PFSK-1 (cell line): ENCODE results near the gene RASIP1.

ENCODE experiments used
- FOXP2 ChIP-seq: optimal IDR thresholded peaks from 2 replicates; pipeline ENCODE3; 2011; ENCODE audit warnings: borderline replicate concordance, control low read depth, inconsistent platforms; ENCODE audit not compliant: insufficient read depth; ENCODE audit errors: extremely low read length, extremely low read depth
- POLR2AphosphoS5 ChIP-seq: IDR thresholded peaks from 2 replicates; pipeline ENCODE4 v1.6.1; 2012; ENCODE audit warnings: low read depth, mild to moderate bottlenecking, control low read depth, low read length, moderate library complexity
- REST ChIP-seq, 2 experiments: IDR thresholded peaks; 2 replicates each; pipeline versions ENCODE4 v1.6.1 to v1.8.0; 2011 to 2012; ENCODE audit warnings: low read depth in 2 of 2, low read length in 2 of 2, control low read depth in 1 of 2, inconsistent platforms in 1 of 2, mild to moderate bottlenecking in 1 of 2, moderate library complexity in 1 of 2; ENCODE audit not compliant: insufficient read depth in 1 of 2
- SIN3A ChIP-seq: IDR thresholded peaks from 2 replicates; pipeline ENCODE4 v1.6.1; 2012; ENCODE audit warnings: mild to moderate bottlenecking, low read length, moderate library complexity, borderline replicate concordance; ENCODE audit not compliant: insufficient read depth
- TAF1 ChIP-seq: IDR thresholded peaks from 2 replicates; pipeline ENCODE4 v1.6.1; 2012; ENCODE audit warnings: low read length, control low read depth, borderline replicate concordance; ENCODE audit not compliant: insufficient read depth

RASIP1 gene

GRCh38 chr19:48674921-48675824, 65.2 kb downstream of the RASIP1 start:
- TF ChIP-seq REST (IDR thresholded peaks at IDR 0.05; ENCODE audit: insufficient read depth in 1 of 2, low read depth in 2 of 2, low read length in 2 of 2) (no peak), FOXP2 (no peak), SIN3A (no peak), TAF1 (no peak), POLR2AphosphoS5 (0 out of 2 replicates have a peak, but pooled peaks have one; percentile 23)

- no peak for TF ChIP-seq SIN3A
- no peak for TF ChIP-seq TAF1
- TF ChIP-seq POLR2AphosphoS5: no peak
- no peak for TF ChIP-seq FOXP2
- no peak for TF ChIP-seq REST (IDR thresholded peaks at IDR 0.05; ENCODE audit: insufficient read depth in 1 of 2, low read depth in 2 of 2, low read length in 2 of 2)
Measured at GRCh38 chr19:48674216-48674809, 66.1 kb downstream of the RASIP1 start.

GRCh38 chr19:48673436-48674100, 66.8 kb downstream of the RASIP1 start:
- TF ChIP-seq POLR2AphosphoS5 (no peak), SIN3A (no peak), REST (IDR thresholded peaks at IDR 0.05; ENCODE audit: insufficient read depth in 1 of 2, low read depth in 2 of 2, low read length in 2 of 2) (no peak), FOXP2 (no peak), TAF1 (no peak)

- TF ChIP-seq SIN3A (no peak), TAF1 (no peak), POLR2AphosphoS5 (no peak), REST (IDR thresholded peaks at IDR 0.05; ENCODE audit: insufficient read depth in 1 of 2, low read depth in 2 of 2, low read length in 2 of 2) (no peak), FOXP2 (no peak)
Measured at GRCh38 chr19:48672994-48673393, 67.4 kb downstream of the RASIP1 start, which contains the start of gene NTN5. Gene NTN5, minus strand, starts transcription at chr19:48673017. Its CDS starts 2,031 bp downstream, at chr19:48670986.
